ENCODE results near the gene CRX. TPM values are rescaled to one million over a fixed set of nuclear protein-coding genes. Genes with fewer than 3 reads are reported as not detected.

CRX gene
- total and polyA plus RNA-seq, 2 of the 13 experiments (the other 11 are each of a cell fraction or from before 2014, with no cell fraction given): not detected

DNA sequence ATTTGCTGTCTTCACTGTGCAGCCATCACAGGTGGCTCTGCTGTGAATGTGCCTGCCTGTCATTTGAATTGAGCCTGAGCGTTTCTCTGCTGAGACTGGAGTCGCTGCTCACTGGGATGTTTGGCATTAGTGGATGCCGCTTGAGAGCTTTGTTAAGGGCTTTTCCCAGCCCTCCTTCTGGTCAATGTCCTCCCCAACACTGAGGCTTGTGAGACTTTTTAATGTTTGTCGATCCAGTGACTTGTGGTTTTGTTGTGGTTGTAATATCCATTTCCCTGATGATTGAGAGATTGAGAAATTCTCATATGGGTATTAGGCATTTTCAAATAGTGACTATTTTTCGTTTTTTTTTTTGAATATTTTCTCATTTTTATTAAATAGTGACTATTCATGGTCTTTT is 39.9 kb downstream of the CRX start:
- intact Hi-C loops (cut with micrococcal nuclease; ENCODE audit: unreplicated experiment) (loop anchor here (2.0 kb wide), 1 partner anchor 49 kb away; no protein-coding TSS in a partner anchor), in situ Hi-C loops (cut with HindIII; ENCODE audit: extremely low pct_ligation_motif_present, low pct_unique_long_range_greater_than_20kb) (no loop called here)
- Histone ChIP-seq H3K4me2 (ENCODE audit: low read depth, low read length) (no peak overlapping the region), H3K4me3 (replicated peaks in 1 of 3; ENCODE audit: insufficient read depth in 1 of 3, low read depth in 2 of 3, low read length in 3 of 3) (no peak overlapping the region), H3K36me3 (replicated peaks in 1 of 2; ENCODE audit: control insufficient read depth in 1 of 2, insufficient read depth in 2 of 2, low read length in 2 of 2) (no peaks in the 10 kb centered on the region), H3K9ac (ENCODE audit: insufficient read depth, low read depth, low read length) (no peak overlapping the region), H3K27me3 (ENCODE audit: control insufficient read depth in 1 of 2, insufficient read depth in 2 of 2, low read length in 2 of 2) (peaks cover 0 to 6% of the 10 kb centered on the region in 2 experiments; a peak in 1 of 5 replicates), H4K20me1 (ENCODE audit: insufficient read depth, low read length) (no peaks in the 10 kb centered on the region), H2AFZ (ENCODE audit: low read length) (no peak overlapping the region), H3K27ac (ENCODE audit: extremely low read length, insufficient read depth, low read length) (no peak overlapping the region), H3K79me2 (ENCODE audit: insufficient read depth, low read length) (no peaks in the 10 kb centered on the region), H3K4me1 (ENCODE audit: insufficient read depth, low read length) (peaks cover 20% of the 10 kb centered on the region), H3K9me3 (ENCODE audit: low read length) (no peaks in the 10 kb centered on the region)
- no TSS peak for BruUV-seq (replicated peaks)
- CTCF ChIA-PET (ENCODE audit: low intra/inter-chr PET ratio, low total read pairs): interaction anchor here (1.2 kb wide), 1 partner anchor 12 kb away, joined by 4 read pairs; no protein-coding TSS in a partner anchor
- DNase-seq (ENCODE audit: low spot score) (no peak), ATAC-seq (no peak), FAIRE-seq (no peak)
- no peak for TF ChIP-seq PAX8 (CRISPR knock-in tag; IDR thresholded peaks at IDR 0.05; ENCODE audit: borderline replicate concordance)
- TF ChIP-seq NFE2 (CRISPR knock-in tag; IDR thresholded peaks at IDR 0.05): no peak
- TF ChIP-seq, protein P1, sequence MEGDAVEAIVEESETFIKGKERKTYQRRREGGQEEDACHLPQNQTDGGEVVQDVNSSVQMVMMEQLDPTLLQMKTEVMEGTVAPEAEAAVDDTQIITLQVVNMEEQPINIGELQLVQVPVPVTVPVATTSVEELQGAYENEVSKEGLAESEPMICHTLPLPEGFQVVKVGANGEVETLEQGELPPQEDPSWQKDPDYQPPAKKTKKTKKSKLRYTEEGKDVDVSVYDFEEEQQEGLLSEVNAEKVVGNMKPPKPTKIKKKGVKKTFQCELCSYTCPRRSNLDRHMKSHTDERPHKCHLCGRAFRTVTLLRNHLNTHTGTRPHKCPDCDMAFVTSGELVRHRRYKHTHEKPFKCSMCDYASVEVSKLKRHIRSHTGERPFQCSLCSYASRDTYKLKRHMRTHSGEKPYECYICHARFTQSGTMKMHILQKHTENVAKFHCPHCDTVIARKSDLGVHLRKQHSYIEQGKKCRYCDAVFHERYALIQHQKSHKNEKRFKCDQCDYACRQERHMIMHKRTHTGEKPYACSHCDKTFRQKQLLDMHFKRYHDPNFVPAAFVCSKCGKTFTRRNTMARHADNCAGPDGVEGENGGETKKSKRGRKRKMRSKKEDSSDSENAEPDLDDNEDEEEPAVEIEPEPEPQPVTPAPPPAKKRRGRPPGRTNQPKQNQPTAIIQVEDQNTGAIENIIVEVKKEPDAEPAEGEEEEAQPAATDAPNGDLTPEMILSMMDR (CRISPR knock-in tag; IDR thresholded peaks at IDR 0.05): no peak
- no peak for TF ChIP-seq CBX1 (IDR thresholded peaks at IDR 0.05; ENCODE audit: low read depth)
- no peak for TF ChIP-seq ZMAT3 (CRISPR knock-in tag; conservative IDR thresholded peaks at IDR 0.05)
- 39% methylated on average over 5 of the region's 5 CpGs for WGBS (ENCODE audit: low lambda C conversion rate)
- POLR2A ChIA-PET: no interaction called here

DNA sequence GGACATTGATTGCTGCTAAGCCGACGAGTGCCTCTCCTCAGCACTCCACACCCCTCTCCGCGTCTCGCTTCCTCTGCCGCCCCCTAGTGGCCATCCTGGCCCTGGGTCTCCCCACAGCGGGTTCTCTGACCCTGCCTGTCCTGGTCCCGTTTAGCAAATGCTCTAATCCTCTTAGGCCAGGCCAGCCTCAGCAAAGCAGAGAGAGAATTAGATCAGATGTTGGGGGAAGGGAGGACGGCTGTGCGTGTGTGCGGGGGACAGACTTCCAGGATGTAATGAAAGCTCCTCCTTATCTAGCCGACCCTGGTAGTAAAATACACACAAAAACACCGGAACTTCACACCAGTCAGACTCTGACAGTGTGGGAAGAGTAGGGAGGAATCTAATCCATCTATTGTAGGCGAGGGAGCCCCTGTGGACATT is 41.8 kb downstream of the CRX start:
- Histone ChIP-seq H3K9me3 (ENCODE audit: low read length) (no peaks in the 10 kb centered on the region), H3K4me2 (ENCODE audit: low read depth, low read length) (peak overlapping the region; percentile 69), H3K9ac (ENCODE audit: insufficient read depth, low read depth, low read length) (peak overlapping the region; percentile 23; the same call in 1 of the 2 replicates), H2AFZ (ENCODE audit: low read length) (no peak overlapping the region), H3K27ac (ENCODE audit: extremely low read length, insufficient read depth, low read length) (no peak overlapping the region), H3K4me1 (ENCODE audit: insufficient read depth, low read length) (peaks cover 17% of the 10 kb centered on the region), H4K20me1 (ENCODE audit: insufficient read depth, low read length) (no peaks in the 10 kb centered on the region), H3K79me2 (ENCODE audit: insufficient read depth, low read length) (no peaks in the 10 kb centered on the region), H3K4me3 (replicated peaks in 1 of 3; ENCODE audit: insufficient read depth in 1 of 3, low read depth in 2 of 3, low read length in 3 of 3) (peak overlapping the region in 1 of 3 experiments; percentile 50; a peak in 1 of 6 replicates), H3K36me3 (replicated peaks in 1 of 2; ENCODE audit: control insufficient read depth in 1 of 2, insufficient read depth in 2 of 2, low read length in 2 of 2) (no peaks in the 10 kb centered on the region), H3K27me3 (ENCODE audit: control insufficient read depth in 1 of 2, insufficient read depth in 2 of 2, low read length in 2 of 2) (0 out of 5 replicates have a peak, but pooled peaks cover 0 to 3% of the 10 kb centered on the region in 2 experiments)
- FAIRE-seq (peak; percentile 88), ATAC-seq (peak; percentile 85), DNase-seq (ENCODE audit: low spot score) (peak; percentile 61)
- ChIA-PET CTCF (ENCODE audit: low intra/inter-chr PET ratio, low total read pairs) (interaction anchor here (0.6 to 1.5 kb wide), 6 partner anchors 14 to 92 kb away, joined by 3 to 7 read pairs (median 4); no protein-coding TSS in a partner anchor), POLR2A (no interaction called here)
- 2% methylated on average over 14 of the region's 14 CpGs for WGBS (ENCODE audit: low lambda C conversion rate)
- intact Hi-C loops (cut with micrococcal nuclease; ENCODE audit: unreplicated experiment) (loop anchor here (1.0 to 2.0 kb wide), 2 partner anchors 14 to 51 kb away; no protein-coding TSS in a partner anchor), in situ Hi-C loops (cut with HindIII; ENCODE audit: extremely low pct_ligation_motif_present, low pct_unique_long_range_greater_than_20kb) (no loop called here)
- no TSS peak for BruUV-seq (replicated peaks)
- peak; percentile 28; the same call in 1 of the 2 replicates for TF ChIP-seq RXRA (CRISPR knock-in tag; IDR thresholded peaks at IDR 0.05)
- TF ChIP-seq, protein P2, sequence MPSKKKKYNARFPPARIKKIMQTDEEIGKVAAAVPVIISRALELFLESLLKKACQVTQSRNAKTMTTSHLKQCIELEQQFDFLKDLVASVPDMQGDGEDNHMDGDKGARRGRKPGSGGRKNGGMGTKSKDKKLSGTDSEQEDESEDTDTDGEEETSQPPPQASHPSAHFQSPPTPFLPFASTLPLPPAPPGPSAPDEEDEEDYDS (CRISPR knock-in tag; IDR thresholded peaks at IDR 0.05): no peak
- TF ChIP-seq ZBTB3 (CRISPR knock-in tag; IDR thresholded peaks at IDR 0.05; ENCODE audit: borderline replicate concordance, low read depth): no peak
- no peak for TF ChIP-seq ZNF747 (CRISPR knock-in tag; IDR thresholded peaks at IDR 0.05; ENCODE audit: borderline replicate concordance)
- no peak for TF ChIP-seq ZNF589 (CRISPR knock-in tag; conservative IDR thresholded peaks at IDR 0.05)
- TF ChIP-seq, protein P3, sequence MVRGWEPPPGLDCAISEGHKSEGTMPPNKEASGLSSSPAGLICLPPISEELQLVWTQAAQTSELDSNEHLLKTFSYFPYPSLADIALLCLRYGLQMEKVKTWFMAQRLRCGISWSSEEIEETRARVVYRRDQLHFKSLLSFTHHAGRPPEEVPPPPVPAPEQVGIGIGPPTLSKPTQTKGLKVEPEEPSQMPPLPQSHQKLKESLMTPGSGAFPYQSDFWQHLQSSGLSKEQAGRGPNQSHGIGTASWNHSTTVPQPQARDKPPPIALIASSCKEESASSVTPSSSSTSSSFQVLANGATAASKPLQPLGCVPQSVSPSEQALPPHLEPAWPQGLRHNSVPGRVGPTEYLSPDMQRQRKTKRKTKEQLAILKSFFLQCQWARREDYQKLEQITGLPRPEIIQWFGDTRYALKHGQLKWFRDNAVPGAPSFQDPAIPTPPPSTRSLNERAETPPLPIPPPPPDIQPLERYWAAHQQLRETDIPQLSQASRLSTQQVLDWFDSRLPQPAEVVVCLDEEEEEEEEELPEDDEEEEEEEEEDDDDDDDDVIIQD (CRISPR knock-in tag; IDR thresholded peaks at IDR 0.05; ENCODE audit: low read depth): peak; percentile 33; the same call in 1 of the 2 replicates
- no peak for TF ChIP-seq ZNF776 (CRISPR knock-in tag; IDR thresholded peaks at IDR 0.05)
- peak; percentile 86 for TF ChIP-seq STAG1 (CRISPR knock-in tag; IDR thresholded peaks at IDR 0.05)
- TF ChIP-seq, protein P4, sequence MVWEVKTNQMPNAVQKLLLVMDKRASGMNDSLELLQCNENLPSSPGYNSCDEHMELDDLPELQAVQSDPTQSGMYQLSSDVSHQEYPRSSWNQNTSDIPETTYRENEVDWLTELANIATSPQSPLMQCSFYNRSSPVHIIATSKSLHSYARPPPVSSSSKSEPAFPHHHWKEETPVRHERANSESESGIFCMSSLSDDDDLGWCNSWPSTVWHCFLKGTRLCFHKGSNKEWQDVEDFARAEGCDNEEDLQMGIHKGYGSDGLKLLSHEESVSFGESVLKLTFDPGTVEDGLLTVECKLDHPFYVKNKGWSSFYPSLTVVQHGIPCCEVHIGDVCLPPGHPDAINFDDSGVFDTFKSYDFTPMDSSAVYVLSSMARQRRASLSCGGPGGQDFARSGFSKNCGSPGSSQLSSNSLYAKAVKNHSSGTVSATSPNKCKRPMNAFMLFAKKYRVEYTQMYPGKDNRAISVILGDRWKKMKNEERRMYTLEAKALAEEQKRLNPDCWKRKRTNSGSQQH (CRISPR knock-in tag; IDR thresholded peaks at IDR 0.05; ENCODE audit: low read depth): no peak

All from HepG2 (cell line).